Adipose tissue (tissue), 3 donors: Measurements from ENCODE around the gene GPR89A. TPM values are rescaled to one million over a fixed set of nuclear protein-coding genes. Genes with fewer than 3 reads are reported as not detected.
"Not testable (repeated sequence)": the region's sequence is repeated elsewhere in the genome, so short reads cannot be mapped to it uniquely, and the experiment has no call there.

ENCODE experiments used
- H3K27ac ChIP-seq: one replicate; pipeline ENCODE4 v1.5.1; 2013; ENCODE audit warnings: low read depth, low read length
- WGBS, 3 donors: extraction: QIAGEN DNeasy Blood & Tissue Kit; methylation state at CpG; one replicate each; pipeline ENCODE4 v1.1.7; 2013; 5-methylcytosine and 5-hydroxymethylcytosine counted together
- polyA plus RNA-seq, 3 donors: library from polyadenylated mRNA; stranded (reverse); fragments of 200-250 nt; gene quantifications; one replicate each; pipeline ENCODE4 v1.2.3, GENCODE V29; 2013
- donor health status: healthy with polysubstance abuse.
- donor health status: Bipolar disorder and iron deficiency.
- donor health status: healthy.

The GPR89A gene
- polyA plus RNA-seq, 3 donors = 4.0 to 9.5 (median 8.7) TPM

- 14 to 88% (median 80%) methylated on average over 1 of the region's 3 CpGs for WGBS, 3 donors
- not testable (repeated sequence) for H3K27ac ChIP-seq
Observed at GRCh38 chr1:145670995-145671745, 63.4 kb downstream of the GPR89A start.

- no CpG with 5 or more reads among the region's 1 CpG for WGBS, 3 donors
- not testable (repeated sequence) for H3K27ac ChIP-seq
Observed at GRCh38 chr1:145673217-145673616, 65.4 kb downstream of the GPR89A start.

- not testable (repeated sequence) for H3K27ac ChIP-seq
- 87 to 97% (median 89%) methylated on average over 2 of the region's 3 CpGs for WGBS, 3 donors
Observed at GRCh38 chr1:145684858-145685257, 77.1 kb downstream of the GPR89A start.

GRCh38 chr1:145686078-145686477, 78.3 kb downstream of the GPR89A start:
- WGBS, 3 donors = 70 to 100% (median 100%) methylated on average over 1 of the region's 1 CpG
- H3K27ac ChIP-seq = not testable (repeated sequence)

GRCh38 chr1:145688328-145688727, 80.5 kb downstream of the GPR89A start:
- H3K27ac ChIP-seq = no peak overlapping the region
- WGBS, 3 donors = 75 to 86% (median 78%) methylated on average over 4 of the region's 4 CpGs

GRCh38 chr1:145688924-145689323, 81.1 kb downstream of the GPR89A start:
- no peak overlapping the region for H3K27ac ChIP-seq
- 89 to 96% (median 89%) methylated on average over 6 of the region's 6 CpGs for WGBS, 3 donors

- H3K27ac ChIP-seq = no peak overlapping the region
Observed at GRCh38 chr1:145689922-145690321, 82.1 kb downstream of the GPR89A start.

GRCh38 chr1:145690587-145691558, 83.1 kb downstream of the GPR89A start:
- 40 to 62% (median 62%) methylated on average over 5 of the region's 5 CpGs for WGBS, 3 donors
- H3K27ac ChIP-seq = no peak overlapping the region

More at GRCh38 chr1:145689922-145690321, 82.1 kb downstream of the GPR89A start:
- 95 to 96% (median 95%) methylated on average over 6 of the region's 6 CpGs for WGBS, 3 donors

GRCh38 chr1:145692785-145693443, 85.1 kb downstream of the GPR89A start:
- H3K27ac ChIP-seq = no peak overlapping the region
- WGBS, 3 donors = 85 to 93% (median 87%) methylated on average over 11 of the region's 11 CpGs

GRCh38 chr1:145695821-145696629, 88.2 kb downstream of the GPR89A start:
- H3K27ac ChIP-seq = no peak overlapping the region
- WGBS, 3 donors = 42 to 76% (median 75%) methylated on average over 5 of the region's 5 CpGs

- H3K27ac ChIP-seq = no peak overlapping the region
- 82 to 95% (median 86%) methylated on average over 3 of the region's 3 CpGs for WGBS, 3 donors
Observed at GRCh38 chr1:145696630-145696960, 88.8 kb downstream of the GPR89A start.

GRCh38 chr1:145701306-145701862, 93.6 kb downstream of the GPR89A start:
- no peak overlapping the region for H3K27ac ChIP-seq
- WGBS, 3 donors = 78 to 95% (median 81%) methylated on average over 2 of the region's 2 CpGs

- no peak overlapping the region for H3K27ac ChIP-seq
- 75 to 90% (median 82%) methylated on average over 2 of the region's 2 CpGs for whole genome bisulfite sequencing, 3 donors
Observed at GRCh38 chr1:145702052-145702451, 94.3 kb downstream of the GPR89A start.

GRCh38 chr1:145702826-145703225, 95.0 kb downstream of the GPR89A start:
- 87 to 90% (median 88%) methylated on average over 7 of the region's 7 CpGs for WGBS, 3 donors
- no peak overlapping the region for H3K27ac ChIP-seq

GRCh38 chr1:145705622-145706021, 97.8 kb downstream of the GPR89A start:
- 89 to 94% (median 90%) methylated on average over 7 of the region's 7 CpGs for WGBS, 3 donors
- H3K27ac ChIP-seq = no peak overlapping the region

- H3K27ac ChIP-seq = no peak overlapping the region
- 64 to 90% (median 88%) methylated on average over 2 of the region's 2 CpGs for WGBS, 3 donors
Observed at GRCh38 chr1:145706086-145706664, 98.4 kb downstream of the GPR89A start.

- WGBS, 3 donors = 37 to 80% (median 65%) methylated on average over 9 of the region's 9 CpGs
- H3K27ac ChIP-seq = no peak within 1 kb of the TSS
Observed at GRCh38 chr1:145707183-145707867, 99.5 kb downstream of the GPR89A start, which contains the start of gene PDZK1. TSS of gene PDZK1 (minus strand) at chr1:145707368. CDS start at chr1:145688021, 19,347 bp downstream.
